Neural cell (in vitro differentiated cells): ENCODE results near the gene EIF4B. TPM values are rescaled to one million over a fixed set of nuclear protein-coding genes. Genes with fewer than 3 reads are reported as not detected.

Experiments
- H2AFZ ChIP-seq: fragments of 200-600, 300-800 bp; sonication (generic), shearing (Covaris generic); 2 replicates; pipeline ENCODE4 v1.6.0; 2014; ENCODE audit warnings: low read depth, mild to moderate bottlenecking, antibody characterized with exemption, low read length, moderate library complexity
- H3F3A ChIP-seq: fragments of 200-600 bp; shearing (Covaris generic); 2 replicates; pipeline ENCODE4 v1.6.1; 2016; ENCODE audit warnings: mild to moderate bottlenecking, moderate library complexity, mixed read lengths, antibody characterized with exemption, low read length; ENCODE audit not compliant: insufficient read depth, poor library complexity, severe bottlenecking
- H3K27ac ChIP-seq: fragments of 200-600, 300-800 bp; sonication (generic), shearing (Covaris generic); 2 replicates; pipeline ENCODE4 v1.5.1; 2014; ENCODE audit warnings: mild to moderate bottlenecking, low read length, moderate library complexity
- H3K27me3 ChIP-seq: fragments of 300-800, 200-600 bp; sonication (generic), shearing (Covaris generic); 2 replicates; pipeline ENCODE4 v1.6.0; 2014; ENCODE audit warnings: mild to moderate bottlenecking, low read depth, low read length, moderate library complexity; ENCODE audit not compliant: insufficient read depth
- H3K36me3 ChIP-seq: fragments of 300-800, 200-600 bp; sonication (generic), shearing (Covaris generic); 2 replicates; pipeline ENCODE4 v1.5.1; 2014; ENCODE audit warnings: mild to moderate bottlenecking, antibody characterized with exemption, low read length, moderate library complexity; ENCODE audit not compliant: insufficient read depth
- H3K4me2 ChIP-seq: fragments of 300-800, 200-600 bp; sonication (generic), shearing (Covaris generic); 2 replicates; pipeline ENCODE4 v1.6.0; 2014; ENCODE audit warnings: mild to moderate bottlenecking, low read length
- H3K4me3 ChIP-seq: fragments of 300-800, 200-600 bp; sonication (generic), shearing (Covaris generic); 2 replicates; pipeline ENCODE4 v1.5.1; 2014; ENCODE audit warnings: mild to moderate bottlenecking, low read length, moderate library complexity
- H3K79me2 ChIP-seq: fragments of 200-600 bp; shearing (Covaris generic); replicated peaks from 2 replicates; pipeline ENCODE4 v1.6.0; 2014; ENCODE audit warnings: mild to moderate bottlenecking, low read length, moderate library complexity; ENCODE audit not compliant: insufficient read depth
- H3K9ac ChIP-seq: fragments of 300-800, 200-600 bp; sonication (generic), shearing (Covaris generic); 2 replicates; pipeline ENCODE4 v1.6.1; 2016; ENCODE audit warnings: mild to moderate bottlenecking, low read length, mixed read lengths
- H3K9me2 ChIP-seq: fragments of 200-600 bp; shearing (Covaris generic); 2 replicates; pipeline ENCODE4 v1.6.1; 2016; ENCODE audit warnings: mild to moderate bottlenecking, low read length, mixed read lengths; ENCODE audit not compliant: insufficient read depth
- H3K9me3 ChIP-seq: fragments of 200-600, 300-800 bp; sonication (generic), shearing (Covaris generic); 2 replicates; pipeline ENCODE4 v1.6.1; 2016; ENCODE audit warnings: mild to moderate bottlenecking, mixed run types, low read length, moderate library complexity, mixed read lengths
- H4K20me1 ChIP-seq: fragments of 200-600 bp; shearing (Covaris generic); 2 replicates; pipeline ENCODE4 v1.6.1; 2016; ENCODE audit warnings: mild to moderate bottlenecking, mixed run types; ENCODE audit not compliant: insufficient read depth
- CTCF ChIP-seq: fragments of 450-650 bp; IDR thresholded peaks from 2 replicates; pipeline ENCODE4 v1.5.1; 2014; ENCODE audit warnings: antibody characterized with exemption, mild to moderate bottlenecking, moderate library complexity; ENCODE audit not compliant: poor library complexity, severe bottlenecking
- EP300 ChIP-seq: fragments of 450-650 bp; conservative IDR thresholded peaks from 2 replicates; pipeline ENCODE4 v1.6.1; 2014; ENCODE audit warnings: antibody characterized with exemption, mild to moderate bottlenecking, moderate library complexity; ENCODE audit not compliant: poor library complexity, severe bottlenecking
- EZH2 ChIP-seq: fragments of 200-600, 300-800 bp; shearing (Covaris generic), sonication (generic); IDR thresholded peaks from 2 replicates; pipeline ENCODE4 v1.6.1; 2014; ENCODE audit warnings: antibody characterized with exemption, low read length, borderline replicate concordance, mild to moderate bottlenecking; ENCODE audit not compliant: insufficient read depth, poor library complexity, severe bottlenecking
- MXI1 ChIP-seq: fragments of 450-650 bp; conservative IDR thresholded peaks from 2 replicates; pipeline ENCODE4 v1.6.1; 2014; ENCODE audit warnings: antibody characterized with exemption, mild to moderate bottlenecking; ENCODE audit not compliant: poor library complexity, severe bottlenecking
- POLR2AphosphoS5 ChIP-seq: IDR thresholded peaks from 2 replicates; pipeline ENCODE4 v1.6.1; 2012
- SMC3 ChIP-seq: fragments of 450-650 bp; conservative IDR thresholded peaks from 2 replicates; pipeline ENCODE4 v1.6.1; 2014; ENCODE audit warnings: antibody characterized with exemption, mild to moderate bottlenecking, moderate library complexity; ENCODE audit not compliant: poor library complexity
- TAF1 ChIP-seq: IDR thresholded peaks from 2 replicates; pipeline ENCODE4 v1.6.1; 2012; ENCODE audit warnings: low read depth
- polyA plus RNA-seq: library from polyadenylated mRNA; depleted of rRNA; stranded (reverse); fragments of >200 nt; gene quantifications from 2 replicates; pipeline ENCODE4 v1.2.3, GENCODE V29; 2014

EIF4B gene
- polyA plus RNA-seq, 1 donor from 2014 or later: 333 TPM

GRCh38 chr12:53076461-53076860, 70.2 kb downstream of the EIF4B start:
- Histone ChIP-seq H3K27ac (no peak overlapping the region), H3K79me2 (peaks cover 12% of the 10 kb centered on the region), H3K27me3 (no peaks in the 10 kb centered on the region), H4K20me1 (no peaks in the 10 kb centered on the region), H3K9me2 (no peaks in the 10 kb centered on the region), H3K36me3 (peaks cover 5% of the 10 kb centered on the region), H3F3A (peaks cover 4% of the 10 kb centered on the region), H3K4me3 (no peak overlapping the region), H3K9me3 (no peaks in the 10 kb centered on the region), H2AFZ (no peak overlapping the region), H3K9ac (no peak overlapping the region), H3K4me2 (no peak overlapping the region)
- TF ChIP-seq TAF1 (no peak), MXI1 (no peak), EZH2 (no peak), CTCF (no peak), SMC3 (no peak), EP300 (no peak)

- Histone ChIP-seq H3K36me3 (peaks cover 5% of the 10 kb centered on the region), H4K20me1 (no peaks in the 10 kb centered on the region), H3K79me2 (peaks cover 12% of the 10 kb centered on the region), H3K9me2 (no peaks in the 10 kb centered on the region), H3K9me3 (no peaks in the 10 kb centered on the region), H3K4me2 (no peak overlapping the region), H3F3A (peaks cover 4% of the 10 kb centered on the region), H3K27ac (no peak overlapping the region), H2AFZ (no peak overlapping the region), H3K27me3 (no peaks in the 10 kb centered on the region), H3K4me3 (no peak overlapping the region), H3K9ac (no peak overlapping the region)
- TF ChIP-seq SMC3 (no peak), CTCF (no peak), POLR2AphosphoS5 (no peak)
Measured at GRCh38 chr12:53077030-53077429, 70.8 kb downstream of the EIF4B start.

GRCh38 chr12:53078425-53079225, 72.4 kb downstream of the EIF4B start:
- no peaks in the 10 kb centered on the region for H4K20me1 ChIP-seq
- H3F3A ChIP-seq: peaks cover 4% of the 10 kb centered on the region
- H3K27me3 ChIP-seq: no peaks in the 10 kb centered on the region
- H3K4me2 ChIP-seq: peak overlapping the region; percentile 84
- H3K36me3 ChIP-seq: peaks cover 5% of the 10 kb centered on the region
- no peaks in the 10 kb centered on the region for H3K9me3 ChIP-seq
- TF ChIP-seq CTCF (no peak), MXI1 (peak; percentile 62)
- peak overlapping the region; percentile 90 for H3K9ac ChIP-seq
- H3K4me3 ChIP-seq: peak overlapping the region; percentile 78
- no peaks in the 10 kb centered on the region for H3K9me2 ChIP-seq
- H3K79me2 ChIP-seq: peaks cover 12% of the 10 kb centered on the region
- H3K27ac ChIP-seq: peak overlapping the region; percentile 89
- peak overlapping the region; percentile 27 for H2AFZ ChIP-seq
